Ovary (tissue), 9 donors: ENCODE measurements around the gene KIF16B. TPM values are rescaled to one million over a fixed set of nuclear protein-coding genes. Genes with fewer than 3 reads are reported as not detected.

ENCODE experiments used
- DNase-seq, 5 donors: peaks; one replicate each; pipeline ENCODE4 v3.0.0-alpha.2; 2019 to 2020
- H3K27ac ChIP-seq, 2 donors: fragments of 200-600 bp; one replicate each; pipeline versions ENCODE4 v1.5.1 to v1.8.0; 2019 to 2022
- H3K27me3 ChIP-seq: fragments of 200-600 bp; one replicate; pipeline ENCODE4 v1.8.0; 2022
- H3K36me3 ChIP-seq: fragments of 200-600 bp; sonication (generic); one replicate; pipeline ENCODE4 v1.5.1; 2019
- H3K4me1 ChIP-seq: one replicate; pipeline ENCODE4 v1.8.1; 2013; ENCODE audit warnings: mild to moderate bottlenecking, moderate library complexity; ENCODE audit not compliant: insufficient read depth
- H3K4me3 ChIP-seq: fragments of 200-600 bp; sonication (generic); one replicate; pipeline ENCODE4 v1.5.1; 2017
- H3K9me3 ChIP-seq, 2 donors: fragments of 200-600 bp in 1 of 2; sonication (generic) in 1 of 2; one replicate each; pipeline versions ENCODE4 v1.5.1 to v1.8.1; 2013 to 2019; ENCODE audit warnings: mild to moderate bottlenecking in 1 of 2, moderate library complexity in 1 of 2
- EP300 ChIP-seq: sonication (generic); formaldehyde crosslinking; IDR thresholded peaks from one replicate; pipeline ENCODE4 v1.6.1; 2017; ENCODE audit warnings: antibody characterized with exemption
- POLR2A ChIP-seq: fragments of 450-650 bp; IDR thresholded peaks from one replicate; pipeline ENCODE4 v1.6.1; 2017; ENCODE audit warnings: antibody characterized with exemption, mild to moderate bottlenecking, moderate library complexity
- WGBS, 3 donors: extraction: QIAGEN DNeasy Blood & Tissue Kit in 1 of 3; methylation state at CpG; one replicate each; pipeline versions ENCODE4 v1.1.5 to v1.1.7; 2013 to 2017; 5-methylcytosine and 5-hydroxymethylcytosine counted together
- intact Hi-C, 4 donors: fragments of 100-400 bp; cut with DNase I; formaldehyde crosslinking; loops; one replicate each; pipeline versions ENCODE4 v1.11.0 to v1.15.1; 2022 to 2023
- polyA plus RNA-seq, 2 donors: library from polyadenylated mRNA; stranded (reverse); fragments of 200-250 nt in 1 of 2; fragments of 350-450 nt in 1 of 2; fragmentation: Illumina TruSeq in 1 of 2; extraction: RNeasy Lipid Tissue Mini Kit (QIAGEN cat#74804) in 1 of 2; gene quantifications; one replicate each; pipeline ENCODE4 v1.2.3, GENCODE V29; 2013 to 2014
- total RNA-seq, 7 donors: library from RNA; depleted of rRNA in 2 of 7; stranded (reverse); fragments of >200 nt in 2 of 7; fragmentation: NEBNext Ultra II Directional in 3 of 7; extraction: Animal tissue kit (Norgen Biotek cat#: 25700) in 3 of 7; gene quantifications; one replicate each; pipeline versions ENCODE4 v1.1.0 to v1.2.4, GENCODE V29; 2016 to 2023
- TF ChIP-seq, protein P1 (sequence below), 3 donors: fragments of 450-650 bp in 2 of 3; fragments of 200-600 bp in 1 of 3; IDR thresholded peaks; one replicate each; pipeline versions ENCODE4 v1.5.1 to v1.8.0; 2016 to 2022; ENCODE audit warnings: antibody characterized with exemption in 3 of 3, mild to moderate bottlenecking in 1 of 3
- donor health status: DM: no; HTN: no; CAD: no; lungs with moderate emphysema.
- donor health status: DM: no; HTN: no; CAD: no.
- donor health status: Bipolar disorder and iron deficiency.
- donor health status: DM: yes; HTN: yes; CAD: no.
- donor health status: DM: no; HTN: no; CAD: no.
- donor health status: DM: yes; HTN: yes; CAD: no.

KIF16B gene
- total and polyA plus RNA-seq, 9 donors, result 10.9 to 28.1 (median 20.2) TPM

GRCh38 chr20:16437387-16437996, 135.8 kb downstream of the KIF16B start:
- no peaks in the 10 kb centered on the region for H3K27me3 ChIP-seq
- WGBS, 3 donors, result 91 to 96% (median 93%) methylated on average over 7 of the region's 7 CpGs
- intact Hi-C loops, result no loop called here

GRCh38 chr20:16434062-16434664, 139.1 kb downstream of the KIF16B start:
- intact Hi-C loops, result no loop called here

More at GRCh38 chr20:16437387-16437996, 135.8 kb downstream of the KIF16B start:
- Histone ChIP-seq H3K4me1 (no peaks in the 10 kb centered on the region), H3K27ac (no peak overlapping the region), H3K4me3 (no peak overlapping the region), H3K36me3 (no peaks in the 10 kb centered on the region), H3K9me3 (no peaks in the 10 kb centered on the region)
- no peak for DNase-seq
- TF ChIP-seq EP300, result no peak
- TF ChIP-seq, protein P1, sequence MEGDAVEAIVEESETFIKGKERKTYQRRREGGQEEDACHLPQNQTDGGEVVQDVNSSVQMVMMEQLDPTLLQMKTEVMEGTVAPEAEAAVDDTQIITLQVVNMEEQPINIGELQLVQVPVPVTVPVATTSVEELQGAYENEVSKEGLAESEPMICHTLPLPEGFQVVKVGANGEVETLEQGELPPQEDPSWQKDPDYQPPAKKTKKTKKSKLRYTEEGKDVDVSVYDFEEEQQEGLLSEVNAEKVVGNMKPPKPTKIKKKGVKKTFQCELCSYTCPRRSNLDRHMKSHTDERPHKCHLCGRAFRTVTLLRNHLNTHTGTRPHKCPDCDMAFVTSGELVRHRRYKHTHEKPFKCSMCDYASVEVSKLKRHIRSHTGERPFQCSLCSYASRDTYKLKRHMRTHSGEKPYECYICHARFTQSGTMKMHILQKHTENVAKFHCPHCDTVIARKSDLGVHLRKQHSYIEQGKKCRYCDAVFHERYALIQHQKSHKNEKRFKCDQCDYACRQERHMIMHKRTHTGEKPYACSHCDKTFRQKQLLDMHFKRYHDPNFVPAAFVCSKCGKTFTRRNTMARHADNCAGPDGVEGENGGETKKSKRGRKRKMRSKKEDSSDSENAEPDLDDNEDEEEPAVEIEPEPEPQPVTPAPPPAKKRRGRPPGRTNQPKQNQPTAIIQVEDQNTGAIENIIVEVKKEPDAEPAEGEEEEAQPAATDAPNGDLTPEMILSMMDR (IDR thresholded peaks at IDR 0.05), result no peak
- TF ChIP-seq POLR2A, result no peak

GRCh38 chr20:16433293-16433580, 140.0 kb downstream of the KIF16B start:
- WGBS, 3 donors, result 31 to 43% (median 41%) methylated on average over 2 of the region's 2 CpGs
- Histone ChIP-seq H3K9me3 (no peaks in the 10 kb centered on the region), H3K4me1 (no peaks in the 10 kb centered on the region), H3K27me3 (no peaks in the 10 kb centered on the region), H3K4me3 (no peak overlapping the region), H3K36me3 (no peaks in the 10 kb centered on the region), H3K27ac (no peak overlapping the region)
- DNase-seq, result no peak
- intact Hi-C loops, result no loop called here
- no peak for TF ChIP-seq EP300
- no peak for TF ChIP-seq POLR2A

More at GRCh38 chr20:16434062-16434664, 139.1 kb downstream of the KIF16B start:
- WGBS, 3 donors, result 65 to 73% (median 66%) methylated on average over 10 of the region's 10 CpGs
- no peaks in the 10 kb centered on the region for H3K9me3 ChIP-seq
- peak; percentile 9 to 56 (median 42) for DNase-seq
- no peak overlapping the region for H3K27ac ChIP-seq
- TF ChIP-seq POLR2A, result no peak
- TF ChIP-seq, protein P1 (IDR thresholded peaks at IDR 0.05), result no peak
- TF ChIP-seq EP300, result no peak
- H3K4me3 ChIP-seq, result no peak overlapping the region
- no peaks in the 10 kb centered on the region for H3K36me3 ChIP-seq
- no peaks in the 10 kb centered on the region for H3K4me1 ChIP-seq
- H3K27me3 ChIP-seq, result no peaks in the 10 kb centered on the region

GRCh38 chr20:16432466-16433292, 140.6 kb downstream of the KIF16B start:
- DNase-seq, result no peak
- no peaks in the 10 kb centered on the region for H3K27me3 ChIP-seq
- no peaks in the 10 kb centered on the region for H3K36me3 ChIP-seq
- TF ChIP-seq EP300 (no peak), POLR2A (no peak)
- TF ChIP-seq, protein P1 (IDR thresholded peaks at IDR 0.05), result no peak
- 87 to 92% (median 87%) methylated on average over 8 of the region's 8 CpGs for WGBS, 3 donors
- H3K9me3 ChIP-seq, result no peaks in the 10 kb centered on the region
- H3K4me3 ChIP-seq, result no peak overlapping the region
- no peaks in the 10 kb centered on the region for H3K4me1 ChIP-seq
- intact Hi-C loops, result no loop called here
- no peak overlapping the region for H3K27ac ChIP-seq
